ENCODE results near the gene ECHDC1.
A peak's percentile ranks its signal among the peaks of the same experiment; 100 is the strongest.

Gene ECHDC1

DNA sequence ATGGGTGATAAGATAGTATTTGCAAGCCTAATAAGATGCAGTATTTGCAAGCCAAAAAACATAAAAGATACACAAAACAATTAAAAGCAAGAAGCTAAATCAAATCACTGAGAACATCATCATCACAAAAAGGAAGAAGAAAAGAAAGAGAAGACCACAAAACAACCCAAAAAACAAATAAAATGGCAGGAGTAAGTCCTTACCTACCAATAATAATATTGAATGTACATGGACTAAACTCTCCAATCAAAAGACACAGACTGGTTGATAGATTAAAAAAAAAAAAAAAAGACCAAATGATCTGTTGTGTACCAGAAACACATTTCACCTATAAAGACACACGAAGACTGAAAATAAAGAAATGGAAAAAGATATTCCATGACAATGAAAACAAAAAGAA lies 37.7 kb downstream of the ECHDC1 start:
- TF ChIP-seq, protein P1, sequence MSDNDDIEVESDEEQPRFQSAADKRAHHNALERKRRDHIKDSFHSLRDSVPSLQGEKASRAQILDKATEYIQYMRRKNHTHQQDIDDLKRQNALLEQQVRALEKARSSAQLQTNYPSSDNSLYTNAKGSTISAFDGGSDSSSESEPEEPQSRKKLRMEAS (IDR thresholded peaks at IDR 0.05) = no peak
- TF ChIP-seq TAF1 (IDR thresholded peaks at IDR 0.05; ENCODE audit: low read depth) (no peak), TEAD4 (IDR thresholded peaks at IDR 0.05) (no peak)

DNA sequence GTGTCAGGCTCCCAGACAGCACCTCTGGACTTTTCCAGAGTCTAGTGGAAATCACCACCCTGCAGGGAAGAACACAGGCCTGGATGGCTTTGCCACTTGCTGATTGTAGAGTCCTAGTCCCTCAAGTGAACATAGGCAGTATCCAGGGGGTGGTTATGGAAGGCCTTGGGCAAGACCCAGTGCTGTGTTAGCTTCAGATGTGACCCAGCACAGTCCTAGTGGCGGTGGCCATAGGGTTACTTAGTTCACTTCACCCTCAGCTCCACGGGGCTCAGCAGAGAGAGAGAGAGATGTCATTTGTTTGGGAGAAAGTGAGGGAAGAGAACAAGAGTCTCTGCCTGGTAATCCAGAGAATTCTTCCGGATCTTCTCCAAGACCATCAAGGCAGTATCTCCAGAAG lies 39.5 kb downstream of the ECHDC1 start:
- TF ChIP-seq TCF12 (IDR thresholded peaks at IDR 0.05; ENCODE audit: low read depth) (no peak), ZBTB7A (IDR thresholded peaks at IDR 0.05; ENCODE audit: low read depth) (no peak), CEBPB (IDR thresholded peaks at IDR 0.05) (no peak), CREB1 (IDR thresholded peaks at IDR 0.05; ENCODE audit: low read depth) (no peak), YY1 (IDR thresholded peaks at IDR 0.05; ENCODE audit: low read depth) (no peak), TEAD4 (IDR thresholded peaks at IDR 0.05) (no peak), FOXM1 (IDR thresholded peaks at IDR 0.05; ENCODE audit: borderline replicate concordance, low read depth) (no peak), NFIC (IDR thresholded peaks at IDR 0.05) (no peak), TAF1 (IDR thresholded peaks at IDR 0.05; ENCODE audit: low read depth) (no peak), EP300 (IDR thresholded peaks at IDR 0.05; ENCODE audit: borderline replicate concordance) (no peak)
- TF ChIP-seq, protein P2, sequence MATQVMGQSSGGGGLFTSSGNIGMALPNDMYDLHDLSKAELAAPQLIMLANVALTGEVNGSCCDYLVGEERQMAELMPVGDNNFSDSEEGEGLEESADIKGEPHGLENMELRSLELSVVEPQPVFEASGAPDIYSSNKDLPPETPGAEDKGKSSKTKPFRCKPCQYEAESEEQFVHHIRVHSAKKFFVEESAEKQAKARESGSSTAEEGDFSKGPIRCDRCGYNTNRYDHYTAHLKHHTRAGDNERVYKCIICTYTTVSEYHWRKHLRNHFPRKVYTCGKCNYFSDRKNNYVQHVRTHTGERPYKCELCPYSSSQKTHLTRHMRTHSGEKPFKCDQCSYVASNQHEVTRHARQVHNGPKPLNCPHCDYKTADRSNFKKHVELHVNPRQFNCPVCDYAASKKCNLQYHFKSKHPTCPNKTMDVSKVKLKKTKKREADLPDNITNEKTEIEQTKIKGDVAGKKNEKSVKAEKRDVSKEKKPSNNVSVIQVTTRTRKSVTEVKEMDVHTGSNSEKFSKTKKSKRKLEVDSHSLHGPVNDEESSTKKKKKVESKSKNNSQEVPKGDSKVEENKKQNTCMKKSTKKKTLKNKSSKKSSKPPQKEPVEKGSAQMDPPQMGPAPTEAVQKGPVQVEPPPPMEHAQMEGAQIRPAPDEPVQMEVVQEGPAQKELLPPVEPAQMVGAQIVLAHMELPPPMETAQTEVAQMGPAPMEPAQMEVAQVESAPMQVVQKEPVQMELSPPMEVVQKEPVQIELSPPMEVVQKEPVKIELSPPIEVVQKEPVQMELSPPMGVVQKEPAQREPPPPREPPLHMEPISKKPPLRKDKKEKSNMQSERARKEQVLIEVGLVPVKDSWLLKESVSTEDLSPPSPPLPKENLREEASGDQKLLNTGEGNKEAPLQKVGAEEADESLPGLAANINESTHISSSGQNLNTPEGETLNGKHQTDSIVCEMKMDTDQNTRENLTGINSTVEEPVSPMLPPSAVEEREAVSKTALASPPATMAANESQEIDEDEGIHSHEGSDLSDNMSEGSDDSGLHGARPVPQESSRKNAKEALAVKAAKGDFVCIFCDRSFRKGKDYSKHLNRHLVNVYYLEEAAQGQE (IDR thresholded peaks at IDR 0.05; ENCODE audit: low read depth) = no peak
- TF ChIP-seq, protein P3, sequence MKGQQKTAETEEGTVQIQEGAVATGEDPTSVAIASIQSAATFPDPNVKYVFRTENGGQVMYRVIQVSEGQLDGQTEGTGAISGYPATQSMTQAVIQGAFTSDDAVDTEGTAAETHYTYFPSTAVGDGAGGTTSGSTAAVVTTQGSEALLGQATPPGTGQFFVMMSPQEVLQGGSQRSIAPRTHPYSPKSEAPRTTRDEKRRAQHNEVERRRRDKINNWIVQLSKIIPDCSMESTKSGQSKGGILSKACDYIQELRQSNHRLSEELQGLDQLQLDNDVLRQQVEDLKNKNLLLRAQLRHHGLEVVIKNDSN (IDR thresholded peaks at IDR 0.05) = no peak
- TF ChIP-seq, protein P1 (IDR thresholded peaks at IDR 0.05) = no peak

DNA sequence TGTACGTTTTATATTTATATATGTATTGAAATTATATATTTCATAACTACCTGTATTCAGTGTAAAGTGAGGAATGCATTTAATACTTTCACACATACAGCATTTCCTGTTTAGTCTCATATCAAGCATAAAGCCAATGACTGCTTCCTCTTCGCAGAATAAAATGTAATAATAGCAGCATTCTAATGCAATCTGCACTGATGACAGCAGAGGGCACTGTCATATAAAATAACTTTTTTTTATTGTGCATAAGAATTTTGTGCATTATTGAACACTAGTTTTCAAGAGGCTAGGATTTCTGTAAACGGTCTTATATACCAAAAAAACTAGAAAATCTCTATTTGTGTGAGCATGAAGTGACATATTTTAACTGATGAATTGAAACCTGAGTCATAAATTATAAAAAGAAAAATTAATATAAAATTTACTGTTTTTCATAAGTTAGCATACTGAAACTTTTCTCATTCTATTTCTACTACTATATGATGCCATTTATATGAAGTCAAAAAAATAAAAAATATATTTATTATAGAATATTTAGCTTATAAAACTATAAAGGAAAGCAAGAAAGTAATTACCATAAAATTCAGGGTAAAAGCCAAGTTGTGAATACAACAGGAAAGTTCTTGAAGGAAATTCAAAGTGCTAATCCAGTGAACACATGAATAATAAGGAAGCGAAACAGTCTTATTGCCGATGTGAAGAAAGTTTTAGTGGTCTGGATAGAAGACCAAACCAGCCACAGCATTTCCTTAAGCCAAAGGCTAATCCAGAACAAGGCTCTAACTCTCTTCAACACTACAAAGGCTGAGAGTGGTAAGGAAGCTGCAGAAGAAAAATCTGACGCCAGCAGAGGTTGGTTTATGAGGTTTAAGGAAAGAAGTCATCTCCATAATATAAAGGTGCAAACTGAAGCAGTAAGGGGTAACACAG lies 40.4 kb downstream of the ECHDC1 start:
- TF ChIP-seq RAD21 (IDR thresholded peaks at IDR 0.05; ENCODE audit: low read depth) (peak; percentile 61), EGR1 (IDR thresholded peaks at IDR 0.05) (no peak), ZBTB7A (IDR thresholded peaks at IDR 0.05; ENCODE audit: low read depth) (no peak), FOXM1 (IDR thresholded peaks at IDR 0.05; ENCODE audit: borderline replicate concordance, low read depth) (no peak)
- TF ChIP-seq, protein P3 (IDR thresholded peaks at IDR 0.05) = no peak

DNA sequence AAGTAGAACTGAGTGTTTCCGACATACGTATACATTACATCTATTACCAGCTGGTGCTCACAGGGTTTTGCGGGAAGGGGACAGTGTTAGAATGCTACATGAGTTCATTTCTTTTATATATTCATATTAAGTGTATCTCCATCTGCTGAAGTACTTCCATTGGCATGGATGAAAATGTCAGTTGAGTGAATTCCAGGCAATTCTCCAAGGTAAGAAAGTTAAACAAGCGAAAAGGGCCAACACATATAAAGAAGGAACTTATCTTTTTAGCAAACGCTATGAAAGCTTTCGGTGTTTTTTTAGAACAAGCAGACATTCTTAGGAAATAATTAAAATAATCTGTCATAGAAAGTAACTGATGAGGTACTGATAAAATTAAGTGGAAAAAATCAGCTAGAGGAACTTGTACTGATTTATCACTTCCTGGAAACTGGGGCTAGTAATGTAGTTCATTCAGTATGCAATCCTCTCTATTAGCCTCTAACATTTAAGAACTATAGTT lies 42.2 kb downstream of the ECHDC1 start:
- TF ChIP-seq, protein P1 (IDR thresholded peaks at IDR 0.05) = no peak
- no peak for TF ChIP-seq EP300 (IDR thresholded peaks at IDR 0.05; ENCODE audit: borderline replicate concordance)
- no peak for TF ChIP-seq CEBPB (IDR thresholded peaks at IDR 0.05)
- no peak for TF ChIP-seq TAF1 (IDR thresholded peaks at IDR 0.05; ENCODE audit: low read depth)
- TF ChIP-seq RAD21 (IDR thresholded peaks at IDR 0.05; ENCODE audit: low read depth) = no peak
- TF ChIP-seq TEAD4 (IDR thresholded peaks at IDR 0.05) = no peak
- TF ChIP-seq CREB1 (IDR thresholded peaks at IDR 0.05; ENCODE audit: low read depth) = no peak

DNA sequence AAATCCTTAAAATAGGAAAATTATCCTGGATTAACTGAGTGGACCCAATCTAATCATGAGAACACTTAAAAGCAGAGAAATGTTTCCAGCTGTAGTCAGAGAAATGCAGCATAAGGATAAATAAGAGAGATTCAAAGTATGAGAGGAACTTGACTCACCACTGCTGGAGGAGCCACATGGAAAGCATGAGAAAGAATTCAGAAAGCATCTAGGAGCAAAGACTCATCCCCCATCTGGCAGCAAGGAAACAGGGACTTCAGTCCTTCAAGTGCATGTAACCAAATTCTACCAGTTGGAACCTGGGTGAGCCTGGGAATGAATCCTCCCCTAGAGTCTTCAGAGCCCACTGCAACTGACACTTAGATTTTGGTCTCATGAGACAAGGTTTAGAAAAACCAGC lies 43.0 kb downstream of the ECHDC1 start:
- TF ChIP-seq NFIC (IDR thresholded peaks at IDR 0.05) = no peak
- TF ChIP-seq EP300 (IDR thresholded peaks at IDR 0.05; ENCODE audit: borderline replicate concordance) = no peak
- TF ChIP-seq CEBPB (IDR thresholded peaks at IDR 0.05) = no peak
- TF ChIP-seq FOXM1 (IDR thresholded peaks at IDR 0.05; ENCODE audit: borderline replicate concordance, low read depth) = no peak
- no peak for TF ChIP-seq TCF12 (IDR thresholded peaks at IDR 0.05; ENCODE audit: low read depth)
- no peak for TF ChIP-seq RAD21 (IDR thresholded peaks at IDR 0.05; ENCODE audit: low read depth)
- TF ChIP-seq CREB1 (IDR thresholded peaks at IDR 0.05; ENCODE audit: low read depth) = no peak
- TF ChIP-seq YY1 (IDR thresholded peaks at IDR 0.05; ENCODE audit: low read depth) = no peak
- no peak for TF ChIP-seq TAF1 (IDR thresholded peaks at IDR 0.05; ENCODE audit: low read depth)

DNA sequence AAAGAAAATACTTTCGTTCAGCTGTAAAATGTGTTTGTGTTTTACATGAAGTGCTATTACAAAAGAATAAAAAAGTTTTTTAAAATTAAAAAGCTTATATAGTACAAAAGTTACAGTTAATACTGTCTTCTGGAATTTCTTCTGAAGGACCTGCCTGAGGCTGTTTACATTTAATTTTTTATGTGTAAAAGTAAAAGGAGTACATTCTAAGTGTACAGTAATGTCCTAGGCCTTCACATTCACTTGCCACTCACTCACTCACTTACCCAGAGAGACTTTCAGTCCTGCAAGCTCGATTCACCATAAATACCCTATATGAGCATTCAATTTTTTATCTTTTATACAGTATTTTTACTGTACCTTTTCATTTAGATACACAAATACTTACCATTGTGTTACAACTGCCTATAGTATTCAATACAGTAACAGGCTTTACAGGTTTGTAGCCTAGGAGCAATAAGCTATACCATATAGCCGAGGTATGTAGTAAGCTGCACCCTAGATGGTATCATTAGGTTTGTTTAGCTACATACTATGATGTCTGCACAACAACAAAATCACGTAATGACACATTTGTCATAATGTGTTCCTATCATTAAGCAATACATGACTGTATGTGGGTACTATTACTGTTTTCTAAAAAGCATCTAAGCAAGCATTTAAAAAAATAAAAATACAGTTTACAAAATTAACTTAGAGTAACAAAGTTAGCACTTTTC lies 43.7 kb downstream of the ECHDC1 start:
- TF ChIP-seq TAF1 (IDR thresholded peaks at IDR 0.05; ENCODE audit: low read depth) (no peak), NFIC (IDR thresholded peaks at IDR 0.05) (no peak), ZBTB7A (IDR thresholded peaks at IDR 0.05; ENCODE audit: low read depth) (no peak), CREB1 (IDR thresholded peaks at IDR 0.05; ENCODE audit: low read depth) (no peak), YY1 (IDR thresholded peaks at IDR 0.05; ENCODE audit: low read depth) (no peak), CEBPB (IDR thresholded peaks at IDR 0.05) (no peak), TEAD4 (IDR thresholded peaks at IDR 0.05) (no peak), EGR1 (IDR thresholded peaks at IDR 0.05) (no peak)
- TF ChIP-seq, protein P3 (IDR thresholded peaks at IDR 0.05) = no peak
- TF ChIP-seq, protein P1 (IDR thresholded peaks at IDR 0.05) = no peak
- TF ChIP-seq, protein P2 (IDR thresholded peaks at IDR 0.05; ENCODE audit: low read depth) = no peak
